Measurements from ENCODE around the gene CCSER1.

GRCh38 chr4:90888571-90888970 lies 761.4 kb downstream of the CCSER1 start:
- TF ChIP-seq CTCF (IDR thresholded peaks at IDR 0.05) (no peak), POLR2A (IDR thresholded peaks at IDR 0.05) (no peak)
